Smooth muscle cell of the brain vasculature (primary cell): ENCODE measurements around the gene FAM169A.
"Not testable (repeated sequence)": the region's sequence is repeated elsewhere in the genome, so short reads cannot be mapped to it uniquely, and the experiment has no call there.

Source experiments
- DNase-seq: peaks from one replicate; pipeline ENCODE4 v3.0.0-alpha.2; 2012; ENCODE audit warnings: low read depth, low spot score

The FAM169A gene

DNA sequence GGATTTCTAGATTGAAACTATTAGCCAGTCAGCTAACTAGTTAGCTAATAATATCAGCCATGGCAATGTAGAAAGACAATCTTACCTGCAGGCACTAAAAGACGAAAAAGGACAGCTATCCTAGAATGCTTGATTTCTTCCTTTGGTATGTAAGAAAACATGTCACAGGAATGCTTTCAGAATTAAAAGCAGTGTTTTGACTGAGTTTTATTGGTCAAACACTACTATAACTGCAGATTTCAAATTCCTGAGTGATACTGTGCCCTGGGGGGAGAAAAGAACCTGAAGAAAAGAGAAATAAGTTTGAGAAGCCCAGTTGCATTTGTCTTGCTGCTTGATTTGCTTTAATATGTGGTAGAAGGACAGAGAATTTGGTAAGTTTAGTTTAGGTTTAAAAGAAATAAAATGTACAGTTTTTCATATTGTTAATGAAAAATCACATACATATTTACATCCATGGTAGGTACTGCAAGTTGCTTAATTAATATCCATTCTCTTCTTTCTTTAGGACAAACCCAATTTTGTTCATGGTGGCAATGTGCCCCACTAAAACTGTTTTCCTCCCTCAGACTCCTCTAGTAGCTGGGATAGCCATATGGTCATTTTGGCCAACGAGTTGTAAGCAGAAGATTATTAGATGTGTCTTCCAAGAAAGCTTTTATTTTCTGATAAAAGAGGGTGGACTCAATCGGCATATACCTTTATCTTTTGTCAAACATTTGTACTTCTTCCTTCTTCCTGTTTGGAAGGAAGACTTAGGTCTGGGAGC, 4.3 kb upstream of the FAM169A start:
- no peak for DNase-seq

DNA sequence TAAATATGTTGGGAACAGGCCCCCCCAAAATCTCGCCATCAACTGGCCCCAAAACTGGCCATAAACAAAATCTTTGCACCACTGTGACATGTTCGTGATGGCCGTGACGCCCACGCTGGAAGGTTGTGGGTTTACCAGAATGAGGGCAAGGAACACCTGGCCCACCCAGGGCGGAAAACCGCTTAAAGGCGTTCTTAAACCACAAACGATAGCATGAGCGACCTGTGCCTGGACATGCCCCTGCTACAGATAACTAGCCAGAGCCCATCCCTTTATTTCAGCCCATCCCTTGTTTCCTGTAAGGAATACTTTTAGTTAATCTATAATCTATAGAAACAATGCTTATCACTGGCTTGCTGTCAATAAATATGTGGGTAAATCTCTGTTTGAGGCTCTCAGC, 3.2 kb upstream of the FAM169A start:
- not testable (repeated sequence) for DNase-seq

DNA sequence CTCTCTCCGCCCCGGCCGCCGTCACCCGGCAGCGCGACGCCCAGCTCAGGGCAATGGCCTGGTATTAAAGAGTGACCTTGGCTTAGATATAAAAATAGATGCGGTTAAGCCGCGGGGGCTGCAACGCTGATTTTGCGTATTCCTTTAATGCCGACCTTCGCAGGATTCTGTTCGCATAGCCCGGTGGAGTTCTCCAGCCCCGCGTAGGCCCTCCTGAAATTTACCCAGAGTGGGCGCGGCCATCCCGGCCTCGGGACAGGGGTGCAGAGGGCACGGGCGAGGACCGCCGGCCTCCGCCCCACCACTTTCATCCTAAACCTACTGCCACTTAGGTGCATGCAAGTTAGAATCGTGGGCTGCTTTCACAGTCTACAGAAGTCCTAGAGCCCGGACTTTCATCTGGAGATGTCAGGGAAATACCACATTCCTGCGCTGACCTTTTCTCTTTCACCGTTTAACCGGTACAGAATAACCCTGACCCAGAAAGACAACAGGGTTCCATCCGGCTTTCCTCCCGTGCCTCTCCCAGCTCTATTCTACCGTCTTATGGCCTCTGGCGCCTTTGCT, 492 bp upstream of the FAM169A start:
- DNase-seq = no peak

DNA sequence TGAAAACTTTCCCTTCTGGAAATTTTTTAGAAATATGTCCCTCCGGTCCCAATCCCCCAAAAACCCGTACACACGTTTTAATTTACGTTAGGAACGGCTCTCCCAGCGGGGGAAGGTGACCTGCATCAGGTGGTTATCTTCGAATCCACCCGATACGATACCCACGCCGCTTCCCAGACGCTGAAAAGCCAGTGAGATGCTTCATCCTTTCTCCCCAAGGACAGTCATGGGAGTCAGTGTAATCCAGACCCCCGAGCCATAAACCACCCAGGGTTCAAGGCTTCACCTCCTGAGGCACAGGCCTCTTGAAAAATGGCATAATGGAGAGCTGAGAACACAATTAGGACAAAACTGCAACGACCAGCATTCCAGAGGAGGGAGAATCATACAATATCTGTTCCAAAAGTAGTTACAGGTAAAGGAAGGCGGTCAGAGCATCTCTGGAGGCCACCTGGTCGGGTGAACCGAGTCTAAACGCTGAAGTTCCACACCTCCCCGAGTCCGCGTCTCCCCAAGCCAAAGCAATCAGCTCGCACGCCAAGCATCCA, 857 bp downstream of the FAM169A start:
- no peak for DNase-seq

DNA sequence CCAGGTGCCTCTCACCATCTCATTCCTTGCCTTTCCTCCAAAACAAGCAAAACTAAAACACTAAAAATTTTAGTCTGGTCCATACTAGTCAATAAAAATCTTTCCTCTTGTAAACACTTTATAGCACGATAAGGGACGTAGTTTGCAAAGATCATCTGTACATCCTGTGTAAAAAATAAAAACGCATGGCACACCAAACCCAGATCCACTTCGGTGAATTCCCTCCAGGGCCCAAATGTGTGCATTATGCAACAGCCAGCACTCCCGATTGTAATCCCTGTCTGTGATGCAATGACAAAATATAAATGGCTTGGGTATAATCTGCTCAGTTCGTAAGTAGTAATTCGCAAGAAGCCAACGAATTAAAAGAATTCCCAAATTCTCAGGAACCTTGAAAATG, 1.4 kb downstream of the FAM169A start:
- no peak for DNase-seq

DNA sequence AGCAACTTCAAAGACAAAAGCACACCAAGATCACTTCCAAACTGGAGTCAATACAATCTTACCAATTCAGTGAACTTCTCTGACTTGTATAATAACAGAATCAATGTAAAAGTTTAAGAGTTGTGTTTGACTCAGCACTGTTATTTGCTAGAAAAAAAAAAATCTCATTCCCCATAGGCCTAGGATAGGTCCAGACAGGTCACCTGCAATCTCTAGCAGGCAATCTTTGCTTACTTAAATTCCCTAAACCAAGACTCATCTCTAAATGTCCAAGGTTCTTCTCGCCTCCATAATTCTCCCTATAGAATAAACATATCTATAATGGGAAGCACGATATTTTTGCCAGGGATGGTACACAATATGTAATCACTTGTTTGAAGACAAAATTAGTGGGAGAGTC, 2.5 kb downstream of the FAM169A start:
- no peak for DNase-seq

DNA sequence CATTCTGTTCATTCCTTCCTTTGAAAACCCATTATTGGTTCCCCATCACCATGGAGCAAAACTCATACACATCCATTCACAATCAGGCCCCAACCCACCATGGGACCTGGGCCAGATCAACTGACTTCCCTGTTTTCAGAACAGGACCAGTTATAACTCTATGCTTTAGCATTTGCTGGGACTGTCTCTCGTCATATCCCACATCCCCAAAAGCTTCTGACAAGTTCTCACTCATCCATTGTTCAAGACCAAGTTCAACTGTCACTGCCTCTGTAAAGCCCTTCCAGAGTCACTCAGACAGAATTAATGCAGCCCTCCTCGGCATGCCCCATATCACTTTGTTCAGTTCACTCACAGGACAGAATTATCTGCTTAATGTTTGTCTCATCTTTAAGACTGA, 4.0 kb downstream of the FAM169A start:
- DNase-seq = no peak

DNA sequence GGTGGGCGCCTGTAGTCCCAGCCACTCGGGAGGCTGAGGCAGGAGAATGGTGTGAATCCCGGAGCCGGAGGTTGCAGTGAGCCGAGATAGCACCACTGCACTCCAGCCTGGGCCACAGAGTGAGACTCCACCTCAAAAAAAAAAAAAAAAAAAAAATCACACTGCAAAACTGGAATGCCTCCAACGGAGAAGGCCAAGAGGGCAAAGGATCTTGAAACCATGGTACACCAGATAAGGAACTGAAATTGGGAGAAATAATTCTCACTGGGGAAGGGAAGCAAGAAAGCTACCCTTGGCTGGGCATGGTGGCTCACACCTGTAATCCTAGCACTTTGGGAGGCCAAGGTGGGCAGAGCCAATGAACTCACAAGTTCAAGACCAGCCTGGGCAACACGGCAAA, 9.2 kb downstream of the FAM169A start:
- DNase-seq = not testable (repeated sequence)

DNA sequence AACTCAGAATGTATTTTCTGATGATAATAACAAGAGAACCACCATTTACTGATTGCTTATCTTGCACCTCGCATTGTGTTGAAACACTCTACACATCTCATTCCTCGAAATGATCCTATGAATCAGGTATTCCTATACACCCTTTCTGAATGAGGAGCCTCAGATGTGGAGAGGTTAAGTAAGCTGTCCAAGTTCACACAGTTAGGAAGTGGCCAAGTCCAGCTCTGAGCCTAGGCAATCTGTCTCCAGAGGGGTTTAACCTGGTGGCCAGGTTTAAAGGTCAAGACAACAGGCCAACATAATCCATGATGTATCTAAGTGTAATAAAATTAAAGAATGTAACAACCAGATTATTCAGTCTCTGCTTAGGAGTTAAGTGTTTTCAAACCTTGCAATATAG, 12.9 kb downstream of the FAM169A start:
- DNase-seq = no peak

DNA sequence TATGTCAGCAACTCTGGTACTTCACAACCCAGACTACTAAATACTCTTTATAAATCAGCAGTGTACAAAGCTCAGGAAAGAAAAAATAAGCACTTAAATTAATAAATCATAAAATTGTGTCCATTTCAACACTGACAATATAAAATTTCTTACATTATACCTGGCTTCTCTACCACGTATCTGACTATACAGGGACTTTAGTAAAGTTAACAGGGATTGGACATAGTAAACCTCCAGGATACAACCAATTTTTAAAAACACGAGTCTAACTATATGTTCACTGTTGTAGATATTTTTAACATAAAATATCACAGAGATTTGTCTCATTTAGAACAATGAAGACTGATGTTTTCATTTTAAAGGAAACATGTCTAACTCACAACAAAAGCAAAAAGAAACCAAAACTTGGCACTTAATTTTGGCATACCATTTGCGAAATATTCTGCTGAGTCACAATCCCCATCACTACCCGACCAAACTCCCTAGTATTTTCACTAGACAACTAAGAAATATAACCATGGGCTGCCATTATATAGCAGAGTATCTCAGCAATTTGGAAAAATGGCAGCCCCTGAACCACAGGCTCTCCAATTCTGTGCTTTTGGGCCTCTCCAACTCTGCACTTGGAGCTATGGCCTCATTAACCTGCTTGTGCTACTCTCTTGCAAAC, 14.4 kb downstream of the FAM169A start:
- DNase-seq = no peak

DNA sequence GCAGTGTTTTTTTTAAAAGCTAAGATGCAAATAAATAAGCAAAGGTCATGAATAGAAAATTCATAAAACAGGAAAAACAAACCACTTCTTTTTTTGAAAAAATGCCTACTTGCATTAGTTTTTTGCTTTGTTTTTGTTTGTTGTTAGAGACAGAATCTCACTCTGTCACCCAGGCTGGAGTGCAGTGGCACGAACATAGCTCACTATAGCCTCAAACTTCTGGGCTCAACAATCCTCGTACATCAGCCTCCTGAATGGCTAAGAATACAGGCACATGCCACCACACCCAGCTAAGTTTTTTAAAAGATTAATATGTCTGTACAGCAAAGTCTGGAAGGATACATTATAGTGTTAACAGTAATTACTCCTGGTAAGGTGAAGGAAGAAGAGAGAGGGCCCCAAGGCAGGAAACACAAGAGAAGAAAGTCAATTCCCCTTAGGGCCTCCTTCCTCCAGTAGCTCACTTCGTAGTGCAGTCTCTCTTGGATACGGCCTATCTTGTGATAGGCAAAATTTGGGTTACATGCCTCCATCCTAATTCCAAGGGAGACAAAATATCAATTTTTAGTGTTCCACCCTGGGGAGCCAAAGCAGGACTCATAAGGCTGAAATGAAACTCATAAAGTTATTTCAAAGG, 15.3 kb downstream of the FAM169A start:
- no peak for DNase-seq

DNA sequence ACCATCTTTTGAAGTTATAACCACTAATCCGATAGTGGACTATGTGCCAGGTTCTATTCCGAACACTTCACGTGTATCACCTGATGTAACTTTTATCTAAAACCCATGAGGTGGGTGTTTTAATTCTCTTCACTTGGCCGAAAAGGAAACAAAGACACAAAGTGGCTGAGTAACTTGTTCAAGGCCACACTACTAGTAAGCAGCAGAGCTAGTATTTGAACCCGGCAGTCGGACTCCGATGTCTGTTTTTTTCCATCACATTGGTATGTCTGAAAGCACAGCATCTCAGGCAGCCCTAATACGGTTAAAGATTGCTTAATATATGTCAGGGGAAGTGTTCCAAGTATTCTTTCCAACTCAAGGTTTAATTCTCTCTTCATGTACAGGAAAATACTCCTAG, 16.2 kb downstream of the FAM169A start:
- DNase-seq = no peak

DNA sequence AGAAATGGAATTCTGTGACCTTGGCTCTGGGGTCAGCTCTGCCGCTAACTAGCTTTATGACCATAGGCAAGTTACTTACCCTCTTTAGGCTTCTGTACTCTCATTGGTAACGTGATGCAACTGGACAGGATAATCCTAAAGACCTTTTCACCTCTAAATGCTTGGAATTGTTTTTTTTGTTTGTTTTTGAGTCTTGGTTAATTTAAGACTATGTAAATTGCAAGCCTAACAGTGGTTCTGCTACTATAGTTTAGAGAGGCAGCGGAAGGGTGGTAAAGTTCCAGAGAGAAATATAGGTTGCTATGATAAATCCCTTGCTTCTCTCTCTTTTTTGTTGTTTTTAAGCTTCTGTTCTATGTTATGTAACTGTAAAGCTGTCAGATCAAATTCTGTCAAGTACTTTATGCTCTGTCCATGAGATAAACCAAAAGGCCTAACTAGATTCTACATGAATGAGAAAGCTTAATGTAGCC, 17.6 kb downstream of the FAM169A start:
- no peak for DNase-seq

DNA sequence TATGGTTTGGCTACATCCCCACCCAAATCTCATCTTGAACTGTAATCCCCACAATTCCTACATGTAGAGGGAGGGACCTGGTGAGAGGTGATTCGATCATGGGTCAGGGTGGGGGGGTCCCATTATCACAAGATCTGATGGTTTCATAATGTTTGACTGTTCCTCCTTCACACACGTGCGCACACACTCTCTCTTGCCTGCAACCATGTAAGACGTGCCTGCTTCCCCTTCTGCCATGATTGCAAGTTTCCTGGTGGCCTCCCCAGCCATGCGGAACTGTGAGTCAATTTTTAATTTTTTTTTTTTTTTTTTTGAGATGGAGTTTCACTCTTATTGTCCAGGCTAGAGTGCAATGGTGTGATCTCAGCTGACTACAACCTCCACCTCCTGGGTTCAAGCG, 27.0 kb downstream of the FAM169A start:
- DNase-seq = no peak

DNA sequence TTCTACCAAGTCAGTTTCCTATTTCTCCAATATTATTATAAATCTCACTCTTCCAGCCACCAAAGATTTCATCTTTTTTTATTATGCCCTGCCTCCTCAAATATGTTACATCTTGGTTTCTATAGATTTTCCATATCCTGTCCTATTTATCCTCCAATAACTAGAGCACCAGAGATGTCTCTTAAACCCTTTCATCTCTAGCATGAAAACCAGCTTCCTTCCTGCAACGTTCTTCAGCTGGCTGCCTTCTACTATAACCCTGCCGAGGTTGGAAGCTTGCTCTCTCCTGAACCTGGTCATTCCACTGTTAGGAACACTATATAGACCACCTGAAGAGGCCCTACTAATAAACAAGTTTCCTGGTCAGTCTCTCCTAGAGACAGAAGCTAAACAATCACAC, 27.9 kb downstream of the FAM169A start:
- no peak for DNase-seq

DNA sequence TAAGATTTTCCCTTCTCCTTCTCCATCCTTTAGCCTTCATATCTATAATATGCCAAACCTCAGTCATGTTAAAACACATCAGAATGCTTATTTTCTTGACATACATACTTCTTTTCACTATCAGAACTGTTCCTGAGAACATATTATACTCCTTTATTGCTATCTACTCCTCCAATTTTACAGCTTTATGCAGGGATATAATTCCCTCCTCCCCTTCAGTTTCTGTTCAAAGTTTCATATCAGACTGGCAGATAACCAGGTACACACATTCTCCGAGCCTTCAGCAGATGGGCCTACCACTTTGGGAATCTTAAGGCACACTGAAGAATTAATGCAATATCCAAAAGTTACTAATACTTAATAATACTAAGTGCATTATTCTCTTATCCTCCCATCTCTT, 29.1 kb downstream of the FAM169A start:
- DNase-seq = no peak

DNA sequence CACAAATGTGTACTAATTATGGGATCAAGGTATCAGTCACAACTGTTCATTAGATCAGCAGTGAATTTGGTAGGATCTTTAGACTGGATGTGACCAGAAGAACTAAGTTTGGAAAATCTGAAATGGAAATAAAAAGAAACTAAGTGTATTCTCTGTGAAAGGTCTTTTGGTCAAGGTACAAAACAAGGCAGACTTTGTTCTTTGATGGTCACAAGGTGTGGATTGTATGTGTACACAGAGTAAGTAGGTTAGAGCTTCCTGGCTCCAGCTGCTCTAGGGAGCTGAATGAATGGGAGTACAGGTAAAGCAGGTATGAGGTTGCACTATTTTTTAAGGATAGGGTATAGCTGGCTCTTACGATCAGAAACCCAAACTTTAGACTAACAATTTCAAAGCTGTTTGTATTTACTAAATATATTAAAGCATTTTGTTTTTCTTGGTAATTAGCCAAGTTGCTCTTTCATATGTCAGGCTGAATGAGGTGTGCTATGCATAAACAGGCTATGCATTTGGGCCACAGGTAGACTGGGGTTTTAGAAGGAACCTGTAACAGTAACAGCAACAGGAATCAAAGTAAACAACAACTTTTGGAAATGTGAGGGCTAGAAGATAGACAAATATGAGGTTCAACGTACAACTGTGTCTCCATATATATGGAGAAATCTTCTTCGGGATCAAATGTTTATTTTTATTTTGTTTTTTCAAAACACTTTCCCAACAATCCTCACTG, 32.5 kb downstream of the FAM169A start:
- no peak for DNase-seq

DNA sequence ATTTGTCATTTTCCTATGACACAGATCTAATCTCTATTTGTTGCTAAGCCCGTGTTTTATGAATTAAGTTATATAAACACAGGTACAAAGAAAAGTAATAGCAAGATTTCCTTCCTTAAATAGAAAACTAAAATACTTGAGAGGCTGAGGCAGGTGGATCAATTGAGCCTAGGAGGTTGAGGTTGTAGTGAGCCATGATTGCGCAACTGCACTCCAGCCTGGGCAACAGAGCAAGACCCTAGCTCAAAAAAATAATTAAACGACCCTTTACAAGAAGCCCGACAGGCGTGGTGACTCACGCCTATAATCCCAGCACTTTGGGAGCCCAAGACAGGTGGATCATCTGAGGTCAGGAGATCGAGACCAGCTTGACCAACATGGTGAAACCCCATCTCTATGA, 36.8 kb downstream of the FAM169A start:
- DNase-seq = no peak

DNA sequence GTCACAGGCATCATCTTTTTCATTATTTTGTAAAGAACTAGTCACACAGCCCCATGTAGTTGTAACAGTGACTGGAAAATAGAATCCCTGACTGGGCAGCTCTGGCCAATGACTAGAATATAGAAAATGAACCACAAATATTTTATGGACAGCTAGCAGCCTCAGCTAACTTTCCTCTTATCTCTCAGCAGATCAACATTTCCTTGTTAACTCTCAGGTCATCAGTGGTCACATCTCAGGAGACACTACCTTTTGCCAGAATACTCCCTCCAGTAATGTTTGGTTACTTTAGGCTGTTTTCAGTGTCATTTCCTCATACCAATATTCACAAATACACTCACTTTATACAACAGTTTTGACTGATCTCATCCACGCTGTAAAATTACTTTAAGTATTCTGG, 43.9 kb downstream of the FAM169A start:
- DNase-seq = no peak

DNA sequence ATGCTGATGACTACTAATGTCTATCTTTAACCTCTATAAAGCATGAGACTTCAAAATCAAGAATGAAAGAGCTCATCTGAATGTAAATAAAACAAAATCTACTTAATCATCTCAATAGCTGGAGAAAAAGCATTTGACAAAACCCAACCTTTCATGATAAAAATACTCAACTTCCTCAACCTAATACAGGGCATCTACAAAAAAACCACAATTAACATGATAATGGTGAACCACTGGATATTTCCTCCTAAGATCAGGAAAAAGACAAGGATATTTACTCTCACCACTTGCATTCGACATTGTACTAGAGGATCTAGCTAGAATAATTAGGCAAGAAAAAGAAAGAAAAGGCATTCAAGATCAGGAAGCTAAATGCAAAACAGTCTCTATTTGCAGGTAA, 49.3 kb downstream of the FAM169A start:
- DNase-seq = no peak

DNA sequence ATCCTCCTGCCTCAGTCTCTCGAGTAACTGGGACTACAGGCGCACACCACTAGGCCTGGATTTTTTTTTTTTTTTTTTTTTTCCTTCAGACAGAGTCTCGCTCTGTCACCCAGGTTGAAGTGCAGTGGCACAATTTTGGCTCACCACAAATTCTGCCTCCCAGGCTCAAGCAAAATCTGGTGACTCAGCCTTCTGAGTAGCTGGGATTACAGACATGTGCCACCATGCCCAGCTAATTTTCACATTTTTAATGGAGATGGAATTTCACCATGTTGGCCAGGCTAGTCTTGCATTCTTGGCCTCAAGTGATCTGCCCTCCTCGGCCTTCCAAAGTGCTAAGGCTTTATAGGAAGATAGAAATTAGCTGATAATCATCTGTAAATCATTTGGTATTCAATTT, 55.3 kb downstream of the FAM169A start:
- DNase-seq = no peak

DNA sequence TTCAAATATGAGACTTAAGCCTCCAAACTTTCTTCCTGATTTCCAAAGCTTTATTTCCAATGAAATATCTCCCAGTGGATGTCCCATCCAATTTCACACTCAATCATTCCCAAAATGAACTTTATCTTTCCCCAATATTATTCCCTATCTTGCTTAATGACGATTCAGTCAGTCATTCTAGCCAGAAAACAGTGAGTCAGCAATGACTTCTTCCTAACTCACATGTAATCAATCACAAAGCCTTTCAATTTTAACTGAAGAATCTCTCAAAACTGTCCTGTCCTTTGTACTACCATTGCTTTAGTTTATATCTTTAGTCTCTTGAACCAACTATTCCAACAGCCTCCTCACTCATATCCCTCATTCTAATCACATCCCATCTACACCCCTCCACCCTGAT, 64.2 kb downstream of the FAM169A start:
- DNase-seq = no peak
